Endothelial cell of umbilical vein (primary cell): Measurements from ENCODE around the gene DAB2IP. TPM values are rescaled to one million over a fixed set of nuclear protein-coding genes. Genes with fewer than 3 reads are reported as not detected.

Source experiments
- BruUV-seq: library from RNA; stranded (reverse); fragments of 400-500 nt; replicated peaks from 2 replicates; lab custom pipeline; 2021; lab: Mats Ljungman, UMichigan
- CTCF ChIA-PET: fragments of 300-600, 350-600 bp; sonication (Branson Sonifier 250); formaldehyde crosslinking; loops from one replicate; lab custom pipeline; 2021; ENCODE audit warnings: antibody characterized with exemption, inconsistent platforms; lab: Charles Lee
- POLR2A ChIA-PET: fragments of 300-600, 350-600 bp; sonication (Branson Sonifier 250); formaldehyde crosslinking; loops from one replicate; lab custom pipeline; 2021; ENCODE audit warnings: antibody characterized with exemption, inconsistent platforms; lab: Charles Lee
- DNase-seq: peaks from one replicate; pipeline ENCODE4 v3.0.0-alpha.2; 2011; ENCODE audit warnings: low read depth, low spot score
- FAIRE-seq: peaks from 2 replicates; lab custom pipeline; 2011; peaks lifted over from hg19 to GRCh38; lab: Jason Lieb, UNC
- H2AFZ ChIP-seq: 2 replicates; pipeline ENCODE4 v1.6.0; 2012; ENCODE audit warnings: low read depth, low read length, control low read depth, inconsistent platforms
- H3K27ac ChIP-seq: 2 replicates; pipeline ENCODE4 v1.5.1; 2011; ENCODE audit warnings: low read depth, mild to moderate bottlenecking, control low read depth, low read length, moderate library complexity; ENCODE audit not compliant: insufficient read depth
- H3K27me3 ChIP-seq, 2 experiments: 2 replicates each; pipeline versions ENCODE4 v1.6.0 to v1.6.1; 2011; ENCODE audit warnings: low read length in 2 of 2, mixed read lengths in 1 of 2; ENCODE audit not compliant: control insufficient read depth in 2 of 2, insufficient read depth in 2 of 2
- H3K36me3 ChIP-seq, 2 experiments: 2 replicates in 1 of 2; 3 replicates in 1 of 2; pipeline ENCODE4 v1.5.1; 2011; ENCODE audit warnings: low read length in 2 of 2, mild to moderate bottlenecking in 1 of 2, moderate library complexity in 1 of 2; ENCODE audit not compliant: control insufficient read depth in 2 of 2, insufficient read depth in 2 of 2; ENCODE audit errors: extremely low read depth in 1 of 2
- H3K4me1 ChIP-seq: 3 replicates; pipeline ENCODE4 v1.5.1; 2011; ENCODE audit warnings: mild to moderate bottlenecking, low read length; ENCODE audit not compliant: control insufficient read depth, insufficient read depth; ENCODE audit errors: extremely low read depth
- H3K4me2 ChIP-seq: 2 replicates; pipeline ENCODE4 v1.6.1; 2011; ENCODE audit warnings: low read length, control low read depth, mixed read lengths; ENCODE audit not compliant: insufficient read depth
- H3K4me3 ChIP-seq, 3 experiments: fragments of 200-600 bp in 1 of 3; sonication (generic), shearing (Covaris generic) in 1 of 3; replicated peaks in 1 of 3; 2 replicates each; pipeline ENCODE4 v1.5.1; 2011 to 2016; ENCODE audit warnings: control low read depth in 3 of 3, low read length in 3 of 3, mild to moderate bottlenecking in 2 of 3, inconsistent platforms in 1 of 3, low read depth in 1 of 3, moderate library complexity in 1 of 3; ENCODE audit not compliant: insufficient read depth in 1 of 3
- H3K79me2 ChIP-seq: 2 replicates; pipeline ENCODE4 v1.6.0; 2012; ENCODE audit warnings: low read length, inconsistent platforms; ENCODE audit not compliant: control insufficient read depth, insufficient read depth
- H3K9ac ChIP-seq: replicated peaks from 2 replicates; pipeline ENCODE3; 2011; ENCODE audit warnings: low read length, control low read depth; ENCODE audit not compliant: insufficient read depth; ENCODE audit errors: extremely low read depth
- H3K9me1 ChIP-seq: replicated peaks from 3 replicates; pipeline ENCODE4 v1.6.0; 2011; ENCODE audit warnings: mild to moderate bottlenecking, low read length; ENCODE audit not compliant: control insufficient read depth, insufficient read depth; ENCODE audit errors: extremely low read depth
- H3K9me3 ChIP-seq: replicated peaks from 2 replicates; pipeline ENCODE4 v1.5.1; 2012; ENCODE audit warnings: low read length, inconsistent platforms; ENCODE audit not compliant: control insufficient read depth, insufficient read depth
- H4K20me1 ChIP-seq: replicated peaks from 2 replicates; pipeline ENCODE3; 2011; ENCODE audit warnings: mild to moderate bottlenecking, low read length; ENCODE audit not compliant: control insufficient read depth, insufficient read depth; ENCODE audit errors: extremely low read depth
- EZH2 ChIP-seq: IDR thresholded peaks from 2 replicates; pipeline ENCODE4 v1.6.1; 2012; ENCODE audit warnings: borderline replicate concordance, low read depth, mild to moderate bottlenecking, moderate library complexity, low read length, inconsistent platforms; ENCODE audit not compliant: severe bottlenecking
- FOS ChIP-seq: IDR thresholded peaks from 2 replicates; pipeline ENCODE4 v1.6.1; 2011; ENCODE audit warnings: mild to moderate bottlenecking, low read length, moderate library complexity, borderline replicate concordance; ENCODE audit not compliant: insufficient read depth
- GATA2 ChIP-seq: IDR thresholded peaks from 2 replicates; pipeline ENCODE4 v1.7.0; 2011; ENCODE audit warnings: low read depth, mild to moderate bottlenecking, moderate library complexity, mixed read lengths, low read length; ENCODE audit not compliant: insufficient read length, insufficient read depth
- JUN ChIP-seq: IDR thresholded peaks from 2 replicates; pipeline ENCODE4 v1.6.1; 2011; ENCODE audit warnings: borderline replicate concordance, low read depth; ENCODE audit not compliant: insufficient read length, insufficient read depth
- MYC ChIP-seq: IDR thresholded peaks from one replicate; pipeline ENCODE4 v1.6.1; 2011; ENCODE audit warnings: mild to moderate bottlenecking, low read depth, low read length
- POLR2A ChIP-seq: IDR thresholded peaks from 2 replicates; pipeline ENCODE4 v1.6.1; 2012; ENCODE audit warnings: low read depth, mild to moderate bottlenecking, control low read depth, low read length
- POLR2AphosphoS5 ChIP-seq: IDR thresholded peaks from 2 replicates; pipeline ENCODE4 v1.6.1; 2012; ENCODE audit warnings: low read depth, mild to moderate bottlenecking, control low read depth, low read length, moderate library complexity; ENCODE audit not compliant: insufficient read depth
- dilution Hi-C: fragments of 300-500 bp; cut with MboI; formaldehyde crosslinking; loops from one replicate; pipeline ENCODE4 v1.15.0; 2019; ENCODE audit warnings: low sequenced_read_pairs; ENCODE audit not compliant: extremely low pct_ligation_motif_present
- intact Hi-C: fragments of 100-400 bp; cut with micrococcal nuclease; formaldehyde crosslinking; loops from one replicate; pipeline ENCODE4 v1.10.0; 2022
- polyA plus RNA-seq, 4 experiments: library from polyadenylated mRNA; depleted of rRNA in 3 of 4; stranded (reverse) in 3 of 4; unstranded in 1 of 4; fragments of >200 nt; gene quantifications; 2 replicates each; pipeline versions ENCODE4 v1.2.1 to v1.2.3, GENCODE V29; 2011 to 2012; ENCODE audit warnings: missing spikeins in 1 of 4
- total RNA-seq: library from RNA; stranded (reverse); gene quantifications from 2 replicates; pipeline ENCODE4 v1.2.3, GENCODE V29; 2021
- TF ChIP-seq, protein P1 (sequence below): IDR thresholded peaks from 2 replicates; pipeline ENCODE4 v1.6.1; 2011; ENCODE audit not compliant: insufficient read depth, insufficient read length
- TF ChIP-seq, protein P2 (sequence below), 2 donors: IDR thresholded peaks; 1 replicate in 1 of 2; 2 replicates in 1 of 2; pipeline ENCODE4 v1.5.1; 2011; ENCODE audit warnings: low read length in 2 of 2, mild to moderate bottlenecking in 2 of 2, moderate library complexity in 2 of 2, control low read depth in 1 of 2, inconsistent platforms in 1 of 2, low read depth in 1 of 2; ENCODE audit not compliant: insufficient read depth in 1 of 2; ENCODE audit errors: extremely low read depth in 1 of 2

Gene DAB2IP
- total and polyA plus RNA-seq, 2 donors (not counting 3 experiments of a cell fraction or from before 2014, with no cell fraction given): 29.2 to 53.6 TPM

DNA sequence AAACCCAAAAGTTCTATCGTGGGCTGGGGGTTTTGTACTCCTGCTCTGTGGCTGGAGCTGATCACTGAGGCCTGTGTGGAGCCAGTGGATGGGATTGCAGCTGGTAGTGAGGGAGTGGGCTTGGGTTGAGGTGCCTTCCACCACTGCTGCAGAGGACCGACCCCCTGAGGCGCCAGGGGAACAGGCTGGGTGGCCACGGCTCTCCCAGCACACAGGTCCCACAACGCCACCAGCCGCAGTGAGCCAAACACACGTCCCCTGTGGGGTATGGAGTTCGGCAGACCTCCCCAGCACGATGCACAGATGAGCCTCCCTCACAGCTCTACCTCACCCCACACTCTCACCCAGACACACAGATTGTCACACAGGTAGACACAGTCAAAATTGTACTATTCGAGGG, 109.1 kb downstream of the DAB2IP start:
- no TSS peak for BruUV-seq
- H3K4me1 ChIP-seq: peaks cover 12% of the 10 kb centered on the region
- POLR2A ChIA-PET: no interaction called here
- no peaks in the 10 kb centered on the region for H3K9me3 ChIP-seq
- no peaks in the 10 kb centered on the region for H4K20me1 ChIP-seq
- no peak overlapping the region for H3K4me2 ChIP-seq
- no peak for TF ChIP-seq POLR2AphosphoS5
- TF ChIP-seq POLR2A: no peak
- no peak for TF ChIP-seq MYC
- no peak for TF ChIP-seq JUN
- TF ChIP-seq GATA2: no peak
- TF ChIP-seq, protein P1, sequence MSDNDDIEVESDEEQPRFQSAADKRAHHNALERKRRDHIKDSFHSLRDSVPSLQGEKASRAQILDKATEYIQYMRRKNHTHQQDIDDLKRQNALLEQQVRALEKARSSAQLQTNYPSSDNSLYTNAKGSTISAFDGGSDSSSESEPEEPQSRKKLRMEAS: no peak
- no peak for TF ChIP-seq FOS
- TF ChIP-seq EZH2: no peak
- TF ChIP-seq, protein P2, sequence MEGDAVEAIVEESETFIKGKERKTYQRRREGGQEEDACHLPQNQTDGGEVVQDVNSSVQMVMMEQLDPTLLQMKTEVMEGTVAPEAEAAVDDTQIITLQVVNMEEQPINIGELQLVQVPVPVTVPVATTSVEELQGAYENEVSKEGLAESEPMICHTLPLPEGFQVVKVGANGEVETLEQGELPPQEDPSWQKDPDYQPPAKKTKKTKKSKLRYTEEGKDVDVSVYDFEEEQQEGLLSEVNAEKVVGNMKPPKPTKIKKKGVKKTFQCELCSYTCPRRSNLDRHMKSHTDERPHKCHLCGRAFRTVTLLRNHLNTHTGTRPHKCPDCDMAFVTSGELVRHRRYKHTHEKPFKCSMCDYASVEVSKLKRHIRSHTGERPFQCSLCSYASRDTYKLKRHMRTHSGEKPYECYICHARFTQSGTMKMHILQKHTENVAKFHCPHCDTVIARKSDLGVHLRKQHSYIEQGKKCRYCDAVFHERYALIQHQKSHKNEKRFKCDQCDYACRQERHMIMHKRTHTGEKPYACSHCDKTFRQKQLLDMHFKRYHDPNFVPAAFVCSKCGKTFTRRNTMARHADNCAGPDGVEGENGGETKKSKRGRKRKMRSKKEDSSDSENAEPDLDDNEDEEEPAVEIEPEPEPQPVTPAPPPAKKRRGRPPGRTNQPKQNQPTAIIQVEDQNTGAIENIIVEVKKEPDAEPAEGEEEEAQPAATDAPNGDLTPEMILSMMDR (IDR thresholded peaks at IDR 0.05; ENCODE audit: extremely low read depth in 1 of 2, insufficient read depth in 1 of 2, low read depth in 1 of 2, low read length in 2 of 2): no peak
- intact Hi-C loops (no loop called here), dilution Hi-C loops (no loop called here)
- no peaks in the 10 kb centered on the region for H3K27me3 ChIP-seq
- H3K36me3 ChIP-seq: peaks cover 4 to 32% of the 10 kb centered on the region in 2 experiments
- no peak overlapping the region for H3K4me3 ChIP-seq
- no peaks in the 10 kb centered on the region for H3K79me2 ChIP-seq
- CTCF ChIA-PET: no interaction called here
- H3K27ac ChIP-seq: no peak overlapping the region
- no peak for FAIRE-seq
- DNase-seq: no peak
- no peaks in the 10 kb centered on the region for H3K9me1 ChIP-seq
- H3K9ac ChIP-seq: no peak overlapping the region
- no peak overlapping the region for H2AFZ ChIP-seq
